ENCODE results near the gene CAPN12.

The CAPN12 gene

GRCh38 chr19:38737281-38737865 lies 6.9 kb downstream of the CAPN12 start:
- no peak for DNase-seq

- no peak for DNase-seq
Observed at GRCh38 chr19:38736413-38737280, 7.6 kb downstream of the CAPN12 start.

GRCh38 chr19:38736036-38736412 lies 8.2 kb downstream of the CAPN12 start:
- no peak for DNase-seq

- DNase-seq = no peak
Observed at GRCh38 chr19:38735257-38735686, 9.0 kb downstream of the CAPN12 start.

GRCh38 chr19:38734426-38735256 lies 9.6 kb downstream of the CAPN12 start:
- DNase-seq = no peak

- DNase-seq = no peak
Observed at GRCh38 chr19:38734176-38734425, 10.2 kb downstream of the CAPN12 start.

GRCh38 chr19:38733493-38734175 lies 10.6 kb downstream of the CAPN12 start:
- DNase-seq = no peak

GRCh38 chr19:38733241-38733492 lies 11.1 kb downstream of the CAPN12 start:
- no peak for DNase-seq

GRCh38 chr19:38731654-38732301 lies 12.5 kb downstream of the CAPN12 start:
- no peak for DNase-seq

- DNase-seq = no peak
Observed at GRCh38 chr19:38730731-38731589, 13.3 kb downstream of the CAPN12 start.

- no peak for DNase-seq
Observed at GRCh38 chr19:38730470-38730730, 13.9 kb downstream of the CAPN12 start.

- no peak for DNase-seq
Observed at GRCh38 chr19:38729653-38730469, 14.4 kb downstream of the CAPN12 start.

- no peak for DNase-seq
Observed at GRCh38 chr19:38728752-38729541, 15.3 kb downstream of the CAPN12 start.

- no peak for DNase-seq
Observed at GRCh38 chr19:38727868-38728660, 16.2 kb downstream of the CAPN12 start.

- no peak for DNase-seq
Observed at GRCh38 chr19:38727306-38727867, 16.9 kb downstream of the CAPN12 start.

- no peak for DNase-seq
Observed at GRCh38 chr19:38726761-38727301, 17.4 kb downstream of the CAPN12 start.

GRCh38 chr19:38726284-38726673 lies 18.0 kb downstream of the CAPN12 start:
- no peak for DNase-seq

- no peak for DNase-seq
Observed at GRCh38 chr19:38725469-38726283, 18.6 kb downstream of the CAPN12 start.
